K562 (cell line): ENCODE results near the gene PPP4R1. TPM values are rescaled to one million over a fixed set of nuclear protein-coding genes. Genes with fewer than 3 reads are reported as not detected.

ENCODE experiments used
- CBFA2T3 ChIP-seq: fragments of 450-650 bp; IDR thresholded peaks from 2 replicates; pipeline ENCODE4 v1.6.1; 2017
- CCNT2 ChIP-seq: IDR thresholded peaks from 2 replicates; pipeline ENCODE4 v1.6.1; 2011; ENCODE audit warnings: borderline replicate concordance, low read depth, mild to moderate bottlenecking, moderate library complexity, mixed read lengths, low read length; ENCODE audit not compliant: insufficient read length; ENCODE audit errors: extremely low read depth
- CSDE1 ChIP-seq, 2 experiments: fragments of 450-650 bp; IDR thresholded peaks; 2 replicates each; pipeline ENCODE4 v1.6.1; 2016; ENCODE audit warnings: mild to moderate bottlenecking in 1 of 2
- E2F1 ChIP-seq: sonication (generic); formaldehyde crosslinking; IDR thresholded peaks from 2 replicates; pipeline ENCODE4 v1.8.1; 2023; ENCODE audit warnings: mild to moderate bottlenecking, missing genetic modification reagents, moderate library complexity
- HDAC6 ChIP-seq: IDR thresholded peaks from 2 replicates; pipeline ENCODE4 v1.6.1; 2012; ENCODE audit warnings: low read depth, mild to moderate bottlenecking, control low read depth, inconsistent platforms, low read length, moderate library complexity
- NR4A1 ChIP-seq, 2 experiments: fragments of 250-450 bp in 1 of 2; fragments of 450-650 bp in 1 of 2; sonication (Bioruptor Pico) in 1 of 2; IDR thresholded peaks; 2 replicates each; pipeline versions ENCODE4 v1.4.0 to v1.6.1; 2016 to 2020; ENCODE audit warnings: mild to moderate bottlenecking in 2 of 2, missing compliant biosample characterization in 1 of 2, missing genetic modification characterization in 1 of 2, moderate library complexity in 1 of 2
- PHB ChIP-seq: fragments of 250-450 bp; sonication (Bioruptor Pico); IDR thresholded peaks from 2 replicates; pipeline ENCODE4 v1.5.0; 2021
- RREB1 ChIP-seq: fragments of 250-450 bp; sonication (Bioruptor Pico); IDR thresholded peaks from 2 replicates; pipeline ENCODE4 v1.4.0; 2020
- ZNF282 ChIP-seq: sonication (generic); formaldehyde crosslinking; IDR thresholded peaks from 2 replicates; pipeline ENCODE4 v1.8.1; 2023; ENCODE audit warnings: missing genetic modification reagents
- ZNF444 ChIP-seq: fragments of 250-450 bp; sonication (Bioruptor Pico); IDR thresholded peaks from 2 replicates; pipeline ENCODE4 v1.4.0; 2020; ENCODE audit warnings: mild to moderate bottlenecking, moderate library complexity
- ZNF583 ChIP-seq: fragments of 250-450 bp; sonication (Bioruptor Pico); IDR thresholded peaks from 2 replicates; pipeline ENCODE4 v1.4.0; 2020
- ZNF609 ChIP-seq: sonication (generic); formaldehyde crosslinking; IDR thresholded peaks from 2 replicates; pipeline ENCODE4 v1.8.1; 2023; ENCODE audit warnings: missing genetic modification reagents, mild to moderate bottlenecking, borderline replicate concordance
- ZNF644 ChIP-seq: fragments of 200-800 bp; sonication (Bioruptor generic); IDR thresholded peaks from 2 replicates; pipeline ENCODE4 v1.6.1; 2016; ENCODE audit warnings: low read depth, missing genetic modification characterization, missing compliant biosample characterization
- polyA plus RNA-seq, 8 experiments: library from polyadenylated mRNA; depleted of rRNA in 4 of 8; stranded (reverse) in 5 of 8; unstranded in 3 of 8; fragments of >200 nt; fragmentation: Nextera tagmentation in 2 of 8; fragmentation: Illumina TruSeq in 1 of 8; extraction: Ambion mirVana in 2 of 8; extraction: Trizol in 1 of 8; gene quantifications; 2 replicates each; pipeline versions ENCODE4 v1.2.1 to v1.2.3, GENCODE V29; 2011 to 2014; ENCODE audit warnings: inconsistent platforms in 1 of 8, missing spikeins in 1 of 8
- total RNA-seq, 7 experiments: library from RNA; depleted of rRNA in 6 of 7; stranded (reverse); fragments of >200 nt in 6 of 7; fragmentation: Illumina TruSeq in 2 of 7; extraction: Trizol in 2 of 7; gene quantifications; 2 replicates each; pipeline versions ENCODE4 v1.2.1 to v1.2.3, GENCODE V29; 2011 to 2021; ENCODE audit warnings: low replicate concordance in 1 of 7

Gene PPP4R1
- total and polyA plus RNA-seq, 9 of the 15 experiments (the other 6 are each of a cell fraction or from before 2014, with no cell fraction given), result 23.5 to 136 (median 84.5) TPM

- TF ChIP-seq RREB1 (CRISPR knock-in tag) (0 out of 2 replicates have a peak, but pooled peaks have one; percentile 7), NR4A1 (CRISPR knock-in tag; IDR thresholded peaks at IDR 0.05) (no peak), NR4A1 (tag; IDR thresholded peaks at IDR 0.05) (no peak), ZNF282 (CRISPR knock-in tag) (no peak), CCNT2 (peak; percentile 59), ZNF644 (0 out of 2 replicates have a peak, but pooled peaks have one; percentile 34), E2F1 (no peak), ZNF609 (no peak), PHB (CRISPR knock-in tag) (0 out of 2 replicates have a peak, but pooled peaks have one; percentile 61), ZNF583 (CRISPR knock-in tag) (0 out of 2 replicates have a peak, but pooled peaks have one; percentile 6), CSDE1 (IDR thresholded peaks at IDR 0.05) (no peak), HDAC6 (no peak), ZNF444 (no peak), CBFA2T3 (no peak)
Observed at GRCh38 chr18:9614401-9615279, at the start of gene PPP4R1 (continued).
